ENCODE data around the gene STOML1.

The STOML1 gene

DNA sequence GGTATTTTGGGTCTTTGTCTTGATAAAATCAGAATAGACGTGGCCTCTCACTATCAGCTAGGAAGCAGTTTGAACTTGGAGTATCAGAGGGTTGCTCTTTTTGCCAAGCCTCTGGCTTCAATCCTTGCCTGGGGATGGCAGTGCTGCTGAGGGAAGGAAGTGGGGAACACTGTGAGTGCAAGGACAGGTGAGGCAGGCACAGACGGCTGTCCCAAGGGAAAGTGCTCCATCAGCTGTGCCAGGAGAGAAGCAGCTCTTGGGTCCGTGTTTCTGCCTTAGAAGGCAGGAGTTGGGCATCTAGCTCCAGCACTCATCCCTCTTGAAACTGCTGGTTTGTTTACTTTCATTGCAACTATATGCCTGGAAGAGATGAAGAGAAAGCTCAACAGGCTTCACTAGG, 35.6 kb upstream of the STOML1 start:
- no peak for TF ChIP-seq EZH2 (IDR thresholded peaks at IDR 0.05; ENCODE audit: borderline replicate concordance, low read length)
- TF ChIP-seq, protein P1, sequence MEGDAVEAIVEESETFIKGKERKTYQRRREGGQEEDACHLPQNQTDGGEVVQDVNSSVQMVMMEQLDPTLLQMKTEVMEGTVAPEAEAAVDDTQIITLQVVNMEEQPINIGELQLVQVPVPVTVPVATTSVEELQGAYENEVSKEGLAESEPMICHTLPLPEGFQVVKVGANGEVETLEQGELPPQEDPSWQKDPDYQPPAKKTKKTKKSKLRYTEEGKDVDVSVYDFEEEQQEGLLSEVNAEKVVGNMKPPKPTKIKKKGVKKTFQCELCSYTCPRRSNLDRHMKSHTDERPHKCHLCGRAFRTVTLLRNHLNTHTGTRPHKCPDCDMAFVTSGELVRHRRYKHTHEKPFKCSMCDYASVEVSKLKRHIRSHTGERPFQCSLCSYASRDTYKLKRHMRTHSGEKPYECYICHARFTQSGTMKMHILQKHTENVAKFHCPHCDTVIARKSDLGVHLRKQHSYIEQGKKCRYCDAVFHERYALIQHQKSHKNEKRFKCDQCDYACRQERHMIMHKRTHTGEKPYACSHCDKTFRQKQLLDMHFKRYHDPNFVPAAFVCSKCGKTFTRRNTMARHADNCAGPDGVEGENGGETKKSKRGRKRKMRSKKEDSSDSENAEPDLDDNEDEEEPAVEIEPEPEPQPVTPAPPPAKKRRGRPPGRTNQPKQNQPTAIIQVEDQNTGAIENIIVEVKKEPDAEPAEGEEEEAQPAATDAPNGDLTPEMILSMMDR (IDR thresholded peaks at IDR 0.05; ENCODE audit: low read length): no peak

DNA sequence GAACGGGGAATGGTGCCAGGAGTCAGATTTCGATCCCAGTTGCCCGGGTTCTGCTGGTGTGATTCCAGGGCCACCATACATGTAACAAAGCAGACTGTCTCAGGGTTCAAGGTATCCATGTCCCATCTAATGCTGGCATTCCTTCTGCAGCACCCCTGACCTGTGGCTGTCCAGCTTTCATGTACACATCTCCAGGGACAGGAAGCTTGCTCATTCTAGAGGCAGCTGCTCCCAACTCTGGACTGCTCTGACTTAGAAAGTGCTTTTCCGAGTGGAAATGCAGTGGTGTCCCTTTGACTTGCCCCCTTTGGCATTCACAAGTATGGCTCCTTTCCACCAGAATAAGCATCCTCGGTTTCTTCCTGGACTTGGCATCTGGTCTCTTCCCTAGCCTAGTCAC, 33.3 kb upstream of the STOML1 start:
- Histone ChIP-seq H3K27ac (ENCODE audit: low read depth, low read length, poor library complexity, severe bottlenecking) (no peak overlapping the region), H3K4me3 (ENCODE audit: low read depth, low read length, poor library complexity, severe bottlenecking) (no peak overlapping the region), H3K79me2 (ENCODE audit: insufficient read depth, low read length) (no peaks in the 10 kb centered on the region), H3K4me1 (ENCODE audit: insufficient read depth, low read length, severe bottlenecking) (no peaks in the 10 kb centered on the region), H4K20me1 (ENCODE audit: insufficient read depth, low read length) (no peaks in the 10 kb centered on the region), H3K36me3 (ENCODE audit: insufficient read depth, low read length) (peaks cover 34% of the 10 kb centered on the region), H2AFZ (ENCODE audit: low read length) (no peak overlapping the region), H3K27me3 (ENCODE audit: insufficient read depth, low read length) (no peaks in the 10 kb centered on the region), H3F3A (ENCODE audit: insufficient read depth, low read length) (no peaks in the 10 kb centered on the region), H3K9ac (ENCODE audit: low read length) (no peak overlapping the region), H3K9me2 (ENCODE audit: low read depth, low read length) (no peaks in the 10 kb centered on the region), H3K4me2 (ENCODE audit: low read length) (no peak overlapping the region), H3K9me3 (ENCODE audit: low read length) (no peaks in the 10 kb centered on the region)
- TF ChIP-seq, protein P1 (IDR thresholded peaks at IDR 0.05; ENCODE audit: low read length): no peak
- no peak for TF ChIP-seq EZH2 (IDR thresholded peaks at IDR 0.05; ENCODE audit: borderline replicate concordance, low read length)

More for the DNA sequence above, 35.6 kb upstream of the STOML1 start:
- H3K4me3 ChIP-seq (ENCODE audit: low read depth, low read length, poor library complexity, severe bottlenecking): no peak overlapping the region
- no peak overlapping the region for H2AFZ ChIP-seq (ENCODE audit: low read length)
- no peaks in the 10 kb centered on the region for H3K79me2 ChIP-seq (ENCODE audit: insufficient read depth, low read length)
- no peaks in the 10 kb centered on the region for H4K20me1 ChIP-seq (ENCODE audit: insufficient read depth, low read length)
- no peaks in the 10 kb centered on the region for H3K9me3 ChIP-seq (ENCODE audit: low read length)
- H3K4me2 ChIP-seq (ENCODE audit: low read length): no peak overlapping the region
- no peaks in the 10 kb centered on the region for H3K9me2 ChIP-seq (ENCODE audit: low read depth, low read length)
- no peaks in the 10 kb centered on the region for H3K27me3 ChIP-seq (ENCODE audit: insufficient read depth, low read length)
- no peak overlapping the region for H3K27ac ChIP-seq (ENCODE audit: low read depth, low read length, poor library complexity, severe bottlenecking)
- peaks cover 29% of the 10 kb centered on the region for H3K36me3 ChIP-seq (ENCODE audit: insufficient read depth, low read length)
- H3K9ac ChIP-seq (ENCODE audit: low read length): no peak overlapping the region
- no peaks in the 10 kb centered on the region for H3K4me1 ChIP-seq (ENCODE audit: insufficient read depth, low read length, severe bottlenecking)
- H3F3A ChIP-seq (ENCODE audit: insufficient read depth, low read length): no peaks in the 10 kb centered on the region

DNA sequence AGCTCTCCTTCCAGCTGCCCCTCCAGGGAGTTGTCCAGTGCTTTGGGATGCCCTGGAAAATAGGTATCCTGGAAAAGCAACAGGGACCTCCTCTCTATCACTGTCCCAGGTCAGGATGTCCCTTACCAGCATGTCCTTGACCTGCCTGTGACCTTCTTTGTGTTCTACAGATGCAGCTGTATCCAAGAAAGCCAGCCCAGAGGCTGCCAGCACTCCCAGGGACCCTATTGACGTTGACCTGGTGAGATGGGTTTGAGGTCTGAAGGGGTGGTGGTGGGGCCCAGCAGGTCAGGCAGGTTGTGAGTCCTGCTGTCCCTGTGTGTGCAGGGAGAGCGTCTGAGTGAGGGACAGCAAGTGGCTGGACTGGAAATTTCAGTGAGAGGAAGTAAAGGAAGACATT, 32.6 kb upstream of the STOML1 start:
- Histone ChIP-seq H3K4me2 (ENCODE audit: low read length) (no peak overlapping the region), H3K4me3 (ENCODE audit: low read depth, low read length, poor library complexity, severe bottlenecking) (no peak overlapping the region), H3F3A (ENCODE audit: insufficient read depth, low read length) (no peaks in the 10 kb centered on the region), H3K27ac (ENCODE audit: low read depth, low read length, poor library complexity, severe bottlenecking) (no peak overlapping the region), H3K36me3 (ENCODE audit: insufficient read depth, low read length) (peaks cover 34% of the 10 kb centered on the region), H2AFZ (ENCODE audit: low read length) (no peak overlapping the region), H3K4me1 (ENCODE audit: insufficient read depth, low read length, severe bottlenecking) (no peaks in the 10 kb centered on the region), H3K79me2 (ENCODE audit: insufficient read depth, low read length) (no peaks in the 10 kb centered on the region), H3K27me3 (ENCODE audit: insufficient read depth, low read length) (no peaks in the 10 kb centered on the region), H3K9me3 (ENCODE audit: low read length) (no peaks in the 10 kb centered on the region), H3K9me2 (ENCODE audit: low read depth, low read length) (no peaks in the 10 kb centered on the region), H3K9ac (ENCODE audit: low read length) (no peak overlapping the region), H4K20me1 (ENCODE audit: insufficient read depth, low read length) (no peaks in the 10 kb centered on the region)
- TF ChIP-seq, protein P1 (IDR thresholded peaks at IDR 0.05; ENCODE audit: low read length): no peak
- no peak for TF ChIP-seq EZH2 (IDR thresholded peaks at IDR 0.05; ENCODE audit: borderline replicate concordance, low read length)
